Stimulated activated CD4-positive, alpha-beta T cell treated with anti-CD3 and anti-CD28 coated beads, Interleukin-15, amount 100 ng/mL, for 24 hours (primary cell): ENCODE measurements around the gene SLC46A3.
A peak's percentile ranks its signal among the peaks of the same experiment; 100 is the strongest.
"Not testable (repeated sequence)": the region's sequence is repeated elsewhere in the genome, so short reads cannot be mapped to it uniquely, and the experiment has no call there.

ENCODE experiments used
- DNase-seq: peaks from one replicate; pipeline ENCODE4 v3.0.0-alpha.2; 2020

Gene SLC46A3, protein sequence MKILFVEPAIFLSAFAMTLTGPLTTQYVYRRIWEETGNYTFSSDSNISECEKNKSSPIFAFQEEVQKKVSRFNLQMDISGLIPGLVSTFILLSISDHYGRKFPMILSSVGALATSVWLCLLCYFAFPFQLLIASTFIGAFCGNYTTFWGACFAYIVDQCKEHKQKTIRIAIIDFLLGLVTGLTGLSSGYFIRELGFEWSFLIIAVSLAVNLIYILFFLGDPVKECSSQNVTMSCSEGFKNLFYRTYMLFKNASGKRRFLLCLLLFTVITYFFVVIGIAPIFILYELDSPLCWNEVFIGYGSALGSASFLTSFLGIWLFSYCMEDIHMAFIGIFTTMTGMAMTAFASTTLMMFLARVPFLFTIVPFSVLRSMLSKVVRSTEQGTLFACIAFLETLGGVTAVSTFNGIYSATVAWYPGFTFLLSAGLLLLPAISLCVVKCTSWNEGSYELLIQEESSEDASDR

DNA sequence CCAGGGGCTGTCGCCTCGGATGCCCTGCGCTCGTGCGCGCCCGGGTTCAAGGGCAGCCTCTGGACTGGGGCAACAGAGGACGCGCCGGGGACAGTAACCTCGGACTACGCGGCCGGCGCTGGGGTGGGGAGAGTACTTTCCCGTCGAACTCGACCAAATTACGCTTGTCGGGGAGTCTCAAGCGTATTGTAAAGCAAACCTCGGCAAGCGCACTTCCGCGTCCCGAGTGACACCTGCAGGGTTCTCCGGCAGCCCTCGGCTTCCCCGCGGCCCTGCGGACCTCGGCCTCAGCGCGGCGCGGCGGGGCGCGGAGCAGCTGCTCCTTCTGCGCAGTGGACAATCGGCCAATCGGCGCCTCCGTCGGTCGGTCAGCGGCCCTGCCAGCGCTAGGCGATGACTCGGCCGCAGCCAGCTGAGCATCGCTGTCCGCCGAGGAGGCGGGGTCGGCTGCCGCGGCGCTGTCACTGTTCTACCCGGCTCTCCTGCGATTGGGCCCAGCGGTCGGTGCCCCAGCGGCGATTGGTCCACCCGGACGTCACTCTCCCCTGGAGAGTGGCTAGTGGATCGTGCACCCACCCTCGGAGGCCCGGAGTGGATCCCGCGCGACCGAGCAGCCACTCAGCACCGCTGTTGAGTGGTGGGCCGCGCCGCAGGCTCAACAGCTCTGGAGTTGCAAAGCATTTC lies at the start of gene SLC46A3:
SLC46A3 (minus strand) TSS at position 428 of the 684 bp plus-strand sequence. CDS start 972 bp downstream, outside the sequence.
- peak; percentile 98 for DNase-seq

DNA sequence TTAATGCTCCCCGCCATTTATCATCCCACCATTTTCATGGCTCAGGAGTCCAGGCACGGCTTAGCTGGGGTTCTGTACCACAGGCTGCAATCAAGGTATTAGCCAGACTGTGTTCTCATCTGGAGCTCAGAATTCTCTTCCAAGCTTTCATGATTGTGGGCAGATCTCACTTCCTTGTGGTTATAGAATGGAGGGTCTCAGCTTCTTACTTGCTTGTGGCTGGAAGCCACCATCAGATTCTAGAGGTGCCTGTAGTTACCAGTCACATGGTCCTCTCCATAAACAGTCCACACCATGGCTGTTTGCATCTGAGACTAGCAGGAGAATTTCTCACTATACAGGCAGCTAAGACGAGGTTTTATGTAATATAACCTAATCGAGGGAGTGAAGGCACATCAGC lies 45.1 kb upstream of the SLC46A3 start:
- no peak for DNase-seq

DNA sequence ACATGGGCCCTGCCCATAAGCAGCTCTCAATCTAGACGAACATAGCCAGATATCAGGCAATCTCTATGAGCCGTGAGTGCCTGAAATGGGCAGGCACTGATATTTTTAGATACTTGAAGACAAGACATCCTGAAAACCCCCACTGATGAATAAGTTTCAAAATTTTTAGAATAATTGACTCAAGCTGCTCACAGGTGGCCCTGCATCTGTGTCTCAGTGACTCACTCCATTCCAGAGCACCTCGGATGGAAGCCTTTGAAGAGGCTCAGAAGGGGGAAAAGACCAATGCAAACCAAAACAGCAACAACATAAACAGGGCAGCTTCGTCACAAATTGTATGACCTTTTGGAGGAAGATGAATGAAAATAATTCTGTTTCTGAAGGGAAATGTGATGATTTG lies 42.8 kb upstream of the SLC46A3 start:
- no peak for DNase-seq

DNA sequence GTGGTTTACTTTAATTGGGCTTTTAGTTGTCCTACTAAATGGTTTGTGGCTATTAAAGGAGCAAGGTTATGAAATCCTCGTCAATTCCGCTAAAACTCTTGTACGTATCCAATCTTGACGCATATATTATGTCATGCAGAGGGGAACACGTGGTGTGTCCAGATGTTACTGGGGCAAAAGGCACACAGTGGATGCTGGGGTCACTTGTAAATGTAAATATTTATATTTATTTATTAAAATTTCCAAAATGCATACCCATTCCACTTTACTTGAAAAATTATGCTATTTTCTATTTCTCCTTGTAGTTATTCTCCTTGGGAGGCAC lies 36.7 kb upstream of the SLC46A3 start:
- DNase-seq, result no peak

DNA sequence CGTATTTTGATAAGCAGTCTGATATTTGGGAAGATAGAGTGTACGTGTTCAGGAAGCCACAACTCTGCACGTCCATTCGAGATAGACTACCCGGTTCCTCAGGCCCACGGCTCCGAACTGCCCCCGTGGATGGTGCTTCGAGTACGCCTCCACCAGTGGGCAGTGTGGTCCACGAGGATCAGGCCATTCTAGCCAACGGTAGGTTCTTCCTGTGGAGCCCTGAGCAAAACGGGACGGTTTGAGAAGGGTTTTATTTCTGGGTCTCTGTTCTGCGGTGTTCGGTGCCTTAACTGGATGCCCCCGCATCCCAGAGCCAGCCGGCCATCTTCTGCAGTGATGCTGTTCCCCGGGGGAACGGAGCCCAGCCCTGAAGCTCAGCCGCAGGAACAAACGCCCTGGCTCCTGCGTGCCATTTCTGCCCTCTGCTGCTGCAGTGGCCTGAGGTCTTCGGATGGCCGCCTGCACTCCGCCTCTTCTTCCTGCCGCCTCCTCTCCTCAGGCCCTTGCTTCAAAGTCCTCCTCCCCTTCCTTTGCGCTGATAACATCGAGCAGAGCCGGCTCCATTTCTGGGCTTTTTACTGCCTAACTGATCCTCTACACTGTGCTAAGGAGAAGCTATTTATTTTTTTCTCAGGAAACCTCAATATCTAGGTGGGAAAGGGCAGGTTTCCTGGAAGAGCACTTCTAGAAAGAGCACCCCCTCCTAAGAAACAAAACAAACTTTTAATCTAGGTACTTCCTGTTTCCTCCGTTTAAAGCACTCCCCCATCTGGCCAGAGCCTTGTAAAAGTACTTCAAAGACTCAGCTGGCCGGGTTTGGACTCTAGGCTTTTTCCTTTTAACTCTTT lies 36.2 kb upstream of the SLC46A3 start:
- peak; percentile 11 for DNase-seq

DNA sequence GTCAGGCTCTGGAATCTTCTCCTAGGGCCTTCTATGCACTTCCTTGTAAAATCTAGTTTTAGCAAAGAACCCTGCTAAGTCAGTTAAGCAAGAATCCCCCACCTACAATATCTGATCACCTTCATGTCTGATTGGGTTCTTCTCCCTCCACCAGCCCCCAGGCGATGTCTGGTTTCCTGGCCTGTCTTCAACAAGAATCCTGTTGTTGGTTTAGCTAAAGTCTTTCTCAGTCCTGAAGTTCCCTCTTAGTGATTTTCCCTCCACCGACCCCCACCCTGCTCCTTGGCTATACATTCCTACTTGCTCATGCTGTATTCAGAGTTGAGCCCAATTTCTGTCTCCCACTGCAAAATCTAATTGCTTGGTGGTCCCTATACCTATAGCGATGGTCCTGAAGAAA lies 35.2 kb upstream of the SLC46A3 start:
- DNase-seq, result no peak

DNA sequence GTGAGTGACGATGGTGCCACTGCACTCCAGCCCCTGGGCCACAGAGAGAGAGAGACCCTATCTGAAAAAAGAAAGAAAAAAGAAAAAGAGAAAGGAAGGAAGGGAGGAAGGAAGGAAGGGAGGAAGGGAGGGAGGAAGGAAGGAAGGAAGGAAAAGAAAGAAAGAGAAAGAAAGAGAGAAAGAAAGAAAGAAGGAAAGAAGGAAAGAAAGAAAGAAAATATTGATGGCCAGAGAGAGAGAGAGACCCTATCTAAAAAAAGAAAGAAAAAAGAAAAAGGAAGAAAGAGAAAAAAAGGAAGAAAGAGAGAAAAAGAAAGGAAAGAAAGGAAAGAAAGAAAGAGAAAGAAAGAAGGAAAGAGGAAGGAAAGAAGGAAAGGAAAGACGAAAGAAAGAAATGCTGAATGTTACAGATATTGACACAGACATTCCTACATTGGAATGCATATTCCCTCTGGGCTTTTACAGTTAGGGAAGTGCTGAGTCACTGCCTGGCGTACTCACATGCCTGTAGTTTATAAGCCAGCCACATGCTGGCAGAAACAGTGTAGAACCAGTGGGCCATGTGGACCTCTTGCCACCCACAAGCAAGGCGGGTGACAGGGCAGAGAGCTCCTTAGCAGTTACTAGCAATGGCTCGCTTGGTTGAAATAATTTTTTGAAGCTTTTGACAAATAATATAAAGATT lies 34.6 kb upstream of the SLC46A3 start:
- no peak for DNase-seq

DNA sequence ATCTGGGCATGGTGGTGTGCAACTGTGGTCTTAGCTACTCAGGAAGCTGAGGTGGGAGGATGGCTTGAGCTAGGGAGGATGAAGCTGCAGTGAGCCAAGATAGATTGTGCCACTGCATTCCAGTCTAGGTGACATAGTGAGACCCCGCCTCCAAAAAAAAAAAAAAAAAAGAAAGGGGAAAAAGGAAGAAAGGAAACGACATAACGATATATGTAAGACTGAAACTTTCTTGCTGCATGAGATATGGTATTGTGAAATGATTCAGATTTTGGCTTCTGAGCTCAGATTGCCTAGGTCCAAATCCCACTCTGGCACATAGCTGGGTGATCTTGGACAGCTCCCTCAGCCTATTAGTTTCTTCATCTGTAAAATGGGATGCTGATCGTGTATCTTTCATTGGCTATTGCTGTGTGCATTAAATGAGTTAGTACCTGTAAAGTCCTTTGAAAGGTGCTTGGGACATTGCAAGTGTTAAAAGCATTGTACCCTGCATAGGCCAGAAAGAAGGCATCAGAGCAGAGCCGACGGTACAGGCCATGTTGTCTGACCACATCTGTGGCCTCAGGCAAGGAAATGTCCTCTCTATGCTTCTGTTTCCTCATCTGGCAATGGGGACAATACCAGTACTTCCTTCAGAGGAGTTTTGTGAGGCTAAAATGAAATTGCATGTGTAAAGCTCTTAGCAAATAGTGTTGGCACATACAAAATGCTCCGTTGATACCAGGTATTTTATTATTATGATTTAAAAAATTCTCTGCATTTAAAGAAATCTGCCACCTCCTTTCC lies 32.6 kb upstream of the SLC46A3 start:
- no peak for DNase-seq

DNA sequence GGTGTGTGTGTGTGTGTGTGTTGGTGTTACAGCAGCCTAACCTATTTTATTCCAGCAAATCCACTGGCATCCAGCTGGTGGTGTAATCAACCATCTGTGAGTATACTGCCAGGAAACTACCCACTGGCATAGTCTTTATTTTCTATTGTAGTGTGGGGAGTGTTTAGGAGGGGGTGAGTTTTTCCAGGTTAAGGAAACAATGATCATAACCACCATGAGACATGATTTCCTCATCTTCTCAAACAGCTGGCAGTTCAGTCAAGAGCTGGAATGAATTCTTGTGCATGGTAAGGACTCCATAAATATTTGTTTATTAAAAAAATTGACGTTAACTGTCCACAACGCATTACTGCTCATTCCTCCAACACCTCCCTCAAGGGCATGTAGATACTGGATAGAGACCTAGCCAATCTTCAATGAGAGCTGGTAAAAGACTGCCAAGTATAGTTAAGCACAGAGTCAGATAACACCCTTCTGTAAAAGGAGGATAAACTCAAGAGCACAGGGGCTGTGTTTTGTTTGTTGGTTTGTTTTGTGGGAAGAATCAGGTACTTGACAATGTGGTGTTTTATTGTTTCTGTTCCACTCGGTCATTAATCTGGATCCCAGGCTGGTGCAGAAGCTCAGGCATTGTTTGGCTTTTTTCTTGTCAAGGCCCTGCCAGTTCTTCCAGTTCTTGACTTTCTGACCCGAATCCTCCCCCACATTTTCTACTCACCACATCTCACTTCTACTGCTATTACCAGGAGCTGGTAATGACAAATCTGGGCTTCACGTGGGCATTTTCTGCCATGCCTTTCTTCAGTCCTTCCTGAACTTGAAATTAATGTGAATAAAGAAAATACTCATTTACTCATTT lies 31.6 kb upstream of the SLC46A3 start:
- no peak for DNase-seq

DNA sequence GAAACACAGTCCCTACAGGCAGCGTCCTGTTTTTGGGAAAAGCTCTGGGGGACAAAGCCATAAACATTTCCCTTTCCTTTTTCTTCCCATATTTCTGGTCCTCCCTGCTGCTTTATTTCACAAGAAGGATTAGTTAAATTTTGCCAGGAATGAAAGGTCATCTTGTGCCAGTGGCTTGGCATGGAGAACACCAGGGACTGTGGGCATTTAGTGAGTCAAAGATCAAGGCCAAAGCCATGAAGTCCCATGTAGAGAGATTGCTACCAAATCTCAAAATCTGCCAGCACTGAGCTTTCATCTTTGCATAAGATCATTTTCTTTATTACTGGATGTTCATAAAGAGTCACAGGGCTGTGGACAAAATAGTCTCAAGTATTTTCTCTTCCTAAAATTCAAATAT lies 29.1 kb upstream of the SLC46A3 start:
- no peak for DNase-seq

DNA sequence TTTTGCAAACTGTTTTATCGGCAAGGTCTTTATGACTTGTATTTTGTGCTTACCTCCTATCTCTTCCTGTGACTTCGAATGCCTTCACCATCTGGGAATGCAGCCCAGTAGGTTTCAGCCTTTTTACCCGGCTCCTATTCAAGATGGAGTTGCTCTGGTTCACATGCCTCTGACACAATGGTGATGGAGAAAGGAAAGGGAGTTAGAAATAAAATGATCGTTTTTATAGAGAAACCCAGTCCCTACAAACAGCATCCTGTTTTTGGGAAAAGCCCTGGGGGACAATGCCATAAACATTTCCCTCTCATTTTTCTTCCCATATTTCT lies 27.5 kb upstream of the SLC46A3 start:
- no peak for DNase-seq

DNA sequence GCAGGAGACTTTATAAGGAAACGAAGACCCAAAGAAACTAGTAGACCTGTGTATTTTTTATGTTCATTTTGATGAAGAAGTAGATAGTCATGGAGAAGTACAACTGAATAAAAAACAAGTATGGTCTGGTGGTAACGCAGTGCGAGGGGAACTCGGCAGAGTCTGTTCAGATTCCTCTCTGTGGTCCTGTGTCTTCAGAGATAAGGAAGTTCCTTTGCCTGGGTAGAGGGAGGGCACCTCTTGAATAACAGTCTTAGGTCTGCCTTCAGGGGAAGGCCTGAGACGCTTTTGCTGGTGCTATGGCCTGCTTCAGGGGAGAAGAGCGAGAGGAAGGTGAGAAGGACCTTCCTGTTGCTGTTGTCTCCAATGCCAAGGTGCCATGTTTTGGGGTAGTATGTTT lies 25.9 kb upstream of the SLC46A3 start:
- DNase-seq, result no peak

DNA sequence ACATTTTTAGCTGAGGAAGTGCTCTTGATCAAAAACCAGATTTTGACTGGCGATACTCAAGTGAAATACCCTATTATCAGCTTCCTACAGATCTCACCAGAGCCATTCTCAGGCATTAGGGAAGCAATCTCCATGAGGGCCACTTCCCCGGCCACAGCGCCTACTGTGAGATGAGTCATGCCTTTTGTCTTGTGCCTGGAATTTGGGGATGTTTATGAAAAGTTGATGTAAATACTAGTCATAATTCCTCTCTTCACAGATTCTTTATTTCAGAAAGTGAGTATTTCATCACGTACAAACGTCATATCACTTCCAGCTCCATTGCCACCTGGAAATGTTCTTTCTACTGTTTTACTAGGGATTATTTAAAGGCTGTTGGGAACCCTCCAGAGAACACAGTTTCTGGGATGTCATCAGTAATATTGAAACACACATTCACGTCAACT lies 25.3 kb upstream of the SLC46A3 start:
- no peak for DNase-seq

DNA sequence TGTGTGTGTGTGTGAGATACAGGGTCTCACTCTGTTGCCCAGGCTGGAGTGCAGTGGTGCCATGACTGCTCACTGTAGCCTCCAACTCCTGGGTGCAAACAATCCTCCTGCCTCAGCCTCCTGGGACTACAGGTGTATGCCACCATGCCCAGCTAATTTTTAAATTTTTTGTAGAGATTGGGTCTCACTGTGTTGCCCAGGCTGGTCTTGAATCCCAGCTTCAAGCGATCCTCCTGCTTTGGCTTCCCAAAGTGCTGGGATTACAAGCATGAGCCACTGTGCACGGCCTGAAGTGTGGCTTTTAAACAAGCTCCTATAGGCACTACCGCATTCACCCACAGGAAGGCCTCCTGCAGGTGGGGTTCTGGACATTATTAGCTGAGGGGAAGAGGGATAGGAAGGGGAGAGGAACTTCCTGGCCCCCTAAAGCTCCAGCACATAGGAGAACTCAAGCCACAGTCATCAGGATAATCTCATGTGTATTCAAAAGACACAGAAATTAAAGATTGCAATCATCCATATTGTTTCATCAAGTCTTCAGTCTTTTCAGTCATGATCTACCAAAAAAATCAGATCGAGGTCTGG lies 24.8 kb upstream of the SLC46A3 start:
- DNase-seq, result no peak

DNA sequence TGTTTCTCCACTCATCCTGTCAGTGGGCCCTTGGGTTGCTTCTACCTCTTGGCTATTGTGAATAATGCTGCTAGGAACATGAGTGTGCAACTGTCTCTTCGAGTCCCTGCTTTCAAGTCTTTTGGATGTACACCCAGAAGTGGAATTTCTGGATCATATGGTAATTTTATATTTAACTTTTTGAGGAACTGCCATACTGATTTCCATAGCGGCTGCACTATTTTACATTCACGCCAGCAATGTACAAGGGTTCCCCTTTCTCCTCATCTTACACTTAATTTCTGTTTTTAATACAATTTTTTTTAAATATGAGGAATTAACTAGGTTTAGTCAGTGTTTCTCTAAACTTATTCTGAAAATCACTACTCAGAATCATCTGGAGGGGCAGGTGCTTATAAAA lies 24.2 kb upstream of the SLC46A3 start:
- DNase-seq, result no peak

DNA sequence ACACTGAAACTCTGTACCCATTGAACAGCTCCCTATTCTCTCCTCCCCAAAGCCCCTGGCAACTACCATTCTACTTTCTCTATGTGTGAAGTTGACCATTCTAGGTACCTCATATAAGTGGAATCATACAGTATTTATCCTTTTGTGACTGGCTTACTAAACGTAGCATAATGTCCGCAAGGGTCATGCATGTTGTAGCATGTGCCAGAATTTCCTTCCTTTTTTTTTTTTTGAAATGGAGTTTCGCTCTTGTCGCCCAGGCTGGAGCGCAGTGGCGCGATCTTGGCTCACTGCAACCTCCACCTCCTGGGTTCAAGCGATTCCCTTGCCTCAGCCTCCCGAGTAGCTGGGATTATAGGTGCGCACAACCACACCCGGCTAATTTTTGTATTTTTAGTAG lies 23.7 kb upstream of the SLC46A3 start:
- DNase-seq, result not testable (repeated sequence)

DNA sequence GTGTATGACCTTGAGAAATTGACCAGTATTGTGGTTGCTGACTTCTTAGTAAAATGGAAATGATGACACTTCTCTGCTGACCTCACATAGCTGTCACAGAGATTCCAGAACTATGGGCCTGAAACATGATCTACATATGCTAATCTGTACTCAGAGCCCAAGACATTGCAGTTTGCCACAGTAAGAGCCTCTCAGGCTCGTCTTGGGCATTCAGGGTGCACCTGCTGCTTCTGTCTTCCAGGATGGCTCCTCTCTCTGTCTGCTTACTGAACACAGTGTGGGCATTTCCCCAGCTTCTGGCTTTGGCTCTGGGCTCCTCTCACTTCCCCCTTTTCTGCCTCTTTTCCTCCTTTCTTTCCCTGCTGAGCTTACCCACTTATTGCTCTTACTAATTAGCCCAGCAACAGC lies 22.3 kb upstream of the SLC46A3 start:
- DNase-seq, result no peak

DNA sequence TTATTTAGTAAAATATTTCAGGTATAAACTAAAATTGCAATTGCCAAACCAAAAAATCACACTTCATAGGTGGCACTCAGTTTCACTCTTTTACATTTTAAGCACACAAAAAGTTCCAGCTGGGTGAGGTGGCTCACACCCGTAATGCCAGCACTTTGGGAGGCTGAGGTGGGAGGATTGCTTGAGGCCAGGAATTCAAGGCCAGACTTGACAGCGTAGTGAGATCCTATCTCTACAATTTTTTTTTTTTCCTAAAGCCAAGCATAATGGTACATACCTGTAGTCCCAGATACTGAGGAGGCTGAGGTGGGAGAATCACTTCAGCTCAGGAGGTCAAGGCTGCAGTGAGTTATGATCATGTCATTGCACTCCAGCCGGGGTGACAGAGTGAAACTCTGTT lies 20.6 kb upstream of the SLC46A3 start:
- no peak for DNase-seq

DNA sequence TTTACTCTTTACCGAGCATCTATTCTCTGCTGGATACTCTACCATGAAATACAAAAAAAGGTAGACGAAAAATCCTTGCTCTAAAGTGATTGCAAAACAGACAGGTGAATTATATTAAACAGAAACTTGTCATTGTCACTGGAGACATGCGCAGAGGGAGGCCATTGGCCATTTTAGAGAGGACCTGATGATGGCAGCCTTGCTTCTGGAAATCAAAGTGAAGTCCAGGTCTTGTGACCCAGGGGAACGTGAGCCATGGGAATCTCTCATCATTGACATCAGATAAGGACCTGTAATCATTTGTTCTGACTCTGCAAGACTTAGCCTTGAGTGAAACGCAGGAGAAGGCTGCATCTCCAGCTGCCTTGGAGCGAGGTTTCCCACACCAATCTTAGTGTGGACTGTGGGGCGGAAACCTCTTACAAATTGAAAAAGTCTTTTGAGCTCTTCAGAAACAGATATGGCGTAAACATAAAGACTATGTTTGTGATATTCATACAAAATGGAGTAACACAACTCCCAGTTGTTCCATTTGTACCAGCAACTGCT lies 16.8 kb upstream of the SLC46A3 start:
- no peak for DNase-seq

DNA sequence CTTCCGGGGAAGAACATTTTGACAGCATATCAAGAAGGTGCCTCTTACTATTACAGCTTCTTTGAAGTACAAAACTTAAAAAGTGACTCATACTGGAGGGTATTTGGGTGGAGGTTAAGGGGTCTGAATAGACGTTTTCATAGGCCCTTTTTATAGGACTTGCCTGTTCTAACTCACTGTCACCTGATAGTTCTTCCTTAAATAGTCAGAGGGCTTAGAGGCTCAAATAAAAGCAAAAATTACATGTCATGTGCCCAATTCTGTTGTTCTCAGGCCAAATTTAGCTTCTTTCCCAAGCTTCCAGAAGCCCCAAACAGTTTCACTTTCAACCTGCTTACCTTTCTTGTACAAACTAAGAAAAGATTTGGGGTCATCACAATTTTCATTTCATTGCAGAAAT lies 16.1 kb upstream of the SLC46A3 start:
- DNase-seq, result no peak

DNA sequence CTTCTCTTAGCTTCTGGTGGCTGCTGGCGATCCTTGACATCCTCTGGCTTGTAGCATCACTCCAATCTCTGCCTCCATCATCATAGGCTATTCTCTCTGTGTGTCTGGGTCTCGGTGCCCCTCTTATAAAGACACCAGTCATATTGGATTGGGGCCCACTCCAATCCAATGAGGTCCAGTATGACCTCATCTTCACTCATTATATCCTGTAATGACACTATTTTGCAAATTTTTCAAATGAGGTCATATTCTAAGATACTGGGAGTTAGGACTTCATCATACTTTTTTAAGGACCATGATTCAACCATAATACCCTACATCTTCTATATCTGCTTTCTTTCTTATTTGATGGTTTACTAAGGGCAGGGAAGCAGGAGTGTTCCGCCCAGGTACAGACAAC lies 12.0 kb upstream of the SLC46A3 start:
- DNase-seq, result no peak
